Measurements from ENCODE around the gene SLC35F3.

The SLC35F3 gene

DNA sequence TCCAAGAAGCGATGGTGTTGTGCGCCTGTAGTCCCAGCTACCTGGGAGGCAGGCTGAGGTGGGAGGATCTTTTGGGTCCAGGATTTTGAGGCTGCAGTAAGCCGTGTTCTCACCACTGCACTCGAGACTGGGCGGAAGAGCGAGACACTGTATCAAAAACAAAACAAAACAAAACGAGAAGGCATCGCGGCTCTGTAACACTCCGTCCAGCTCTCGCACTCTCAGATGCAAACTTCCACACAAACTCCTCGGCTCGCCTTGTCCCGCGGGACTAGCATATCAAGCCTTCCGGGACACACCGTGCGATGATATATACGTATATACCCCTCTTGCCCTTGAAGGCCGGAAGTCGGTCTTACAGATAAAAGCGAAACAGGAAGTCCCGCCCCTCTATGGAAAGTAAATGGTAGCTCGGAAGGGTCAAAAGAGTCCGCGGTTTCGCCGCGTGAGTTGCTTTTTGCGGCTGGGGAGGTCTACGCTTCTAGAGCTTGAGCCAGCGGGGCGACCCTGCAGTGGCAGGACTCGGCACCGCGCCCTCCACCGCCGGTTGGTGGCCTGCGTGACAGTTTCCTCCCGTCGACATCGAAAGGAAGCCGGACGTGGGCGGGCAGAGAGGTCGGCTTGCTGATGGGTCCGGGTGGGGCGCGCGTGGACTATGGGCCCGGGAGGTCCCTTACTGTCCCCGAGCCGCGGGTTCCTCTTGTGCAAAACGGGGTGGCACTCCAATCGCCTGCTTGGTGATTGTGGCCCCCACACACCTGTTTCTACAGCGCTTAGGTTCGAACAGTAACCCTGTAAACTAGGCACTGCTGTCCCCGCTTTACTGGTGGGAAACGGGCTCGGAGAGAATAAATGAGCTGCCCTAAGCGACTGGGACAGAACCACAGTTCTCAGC, 468.8 kb downstream of the SLC35F3 start, which contains the start of gene COA6:
COA6 (plus strand) TSS at position 393 of the 895 bp plus-strand sequence; CDS start at position 404, 11 bp downstream.
- TF ChIP-seq, protein P1, sequence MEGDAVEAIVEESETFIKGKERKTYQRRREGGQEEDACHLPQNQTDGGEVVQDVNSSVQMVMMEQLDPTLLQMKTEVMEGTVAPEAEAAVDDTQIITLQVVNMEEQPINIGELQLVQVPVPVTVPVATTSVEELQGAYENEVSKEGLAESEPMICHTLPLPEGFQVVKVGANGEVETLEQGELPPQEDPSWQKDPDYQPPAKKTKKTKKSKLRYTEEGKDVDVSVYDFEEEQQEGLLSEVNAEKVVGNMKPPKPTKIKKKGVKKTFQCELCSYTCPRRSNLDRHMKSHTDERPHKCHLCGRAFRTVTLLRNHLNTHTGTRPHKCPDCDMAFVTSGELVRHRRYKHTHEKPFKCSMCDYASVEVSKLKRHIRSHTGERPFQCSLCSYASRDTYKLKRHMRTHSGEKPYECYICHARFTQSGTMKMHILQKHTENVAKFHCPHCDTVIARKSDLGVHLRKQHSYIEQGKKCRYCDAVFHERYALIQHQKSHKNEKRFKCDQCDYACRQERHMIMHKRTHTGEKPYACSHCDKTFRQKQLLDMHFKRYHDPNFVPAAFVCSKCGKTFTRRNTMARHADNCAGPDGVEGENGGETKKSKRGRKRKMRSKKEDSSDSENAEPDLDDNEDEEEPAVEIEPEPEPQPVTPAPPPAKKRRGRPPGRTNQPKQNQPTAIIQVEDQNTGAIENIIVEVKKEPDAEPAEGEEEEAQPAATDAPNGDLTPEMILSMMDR (IDR thresholded peaks at IDR 0.05) = no peak
- H3K9me3 ChIP-seq = no peaks in the 10 kb centered on the region
- intact Hi-C loops (cut with DNase I; ENCODE audit: low total_unique reads) = no loop called here
- peaks cover 0 to 22% (median 9%) of the 10 kb centered on the region in 3 donors for H3K36me3 ChIP-seq
- H3K4me3 ChIP-seq = peak within 1 kb of the TSS; percentile 69 to 86
- H3K27ac ChIP-seq = peak within 1 kb of the TSS; percentile 88 to 90
- DNase-seq = peak; percentile 90 to 94
- peaks cover 0 to 21% (median 16%) of the 10 kb centered on the region in 4 donors for H3K4me1 ChIP-seq
- H3K27me3 ChIP-seq = no peaks in the 10 kb centered on the region

- Histone ChIP-seq H3K27me3 (no peaks in the 10 kb centered on the region), H3K4me1 (peaks cover 0 to 21% (median 16%) of the 10 kb centered on the region in 4 donors), H3K27ac (peak overlapping the region; percentile 88 to 90), H3K36me3 (peaks cover 5 to 24% (median 10%) of the 10 kb centered on the region in 3 donors), H3K4me3 (peak overlapping the region; percentile 69 to 86), H3K9me3 (no peaks in the 10 kb centered on the region)
- TF ChIP-seq, protein P1 (IDR thresholded peaks at IDR 0.05) = no peak
- DNase-seq = peak in 1 of 2 donors; percentile 25
- intact Hi-C loops (cut with DNase I; ENCODE audit: low total_unique reads) = no loop called here
These were observed 469.4 kb downstream of the SLC35F3 start for GRCh38 chr1:234373959-234374254.
